ENCODE measurements around the gene PDLIM5. TPM values are rescaled to one million over a fixed set of nuclear protein-coding genes. Genes with fewer than 3 reads are reported as not detected.

The PDLIM5 gene
- total RNA-seq, 2 donors from 2014 or later = 598 to 841 TPM

GRCh38 chr4:94412019-94412657 lies 39.6 kb upstream of the PDLIM5 start:
- no peak overlapping the region for H3K4me3 ChIP-seq
- peaks cover 0 to 63% of the 10 kb centered on the region in 2 donors for H3K4me1 ChIP-seq
- H3K27me3 ChIP-seq = no peaks in the 10 kb centered on the region
- no peaks in the 10 kb centered on the region for H3K9me3 ChIP-seq
- H3K27ac ChIP-seq = peak overlapping the region; percentile 79 to 81
- DNase-seq (ENCODE audit: low spot score) = no peak
- no peaks in the 10 kb centered on the region for H3K36me3 ChIP-seq
- no peak for TF ChIP-seq CTCF (IDR thresholded peaks at IDR 0.05)

- Histone ChIP-seq H3K36me3 (no peaks in the 10 kb centered on the region), H3K4me3 (peak overlapping the region in 1 of 2 donors; percentile 14), H3K27me3 (no peaks in the 10 kb centered on the region), H3K4me1 (peaks cover 0 to 58% of the 10 kb centered on the region in 2 donors), H3K9me3 (no peaks in the 10 kb centered on the region), H3K27ac (peak overlapping the region; percentile 79 to 81)
- no peak for DNase-seq (ENCODE audit: low spot score)
- no peak for TF ChIP-seq CTCF (IDR thresholded peaks at IDR 0.05)
Observed at GRCh38 chr4:94412658-94413038, 39.1 kb upstream of the PDLIM5 start.

GRCh38 chr4:94413085-94413840 lies 38.5 kb upstream of the PDLIM5 start:
- DNase-seq (ENCODE audit: low spot score) = no peak
- Histone ChIP-seq H3K36me3 (no peaks in the 10 kb centered on the region), H3K4me1 (peaks cover 0 to 54% of the 10 kb centered on the region in 2 donors), H3K9me3 (no peaks in the 10 kb centered on the region), H3K4me3 (no peak overlapping the region), H3K27ac (peak overlapping the region; percentile 79 to 81), H3K27me3 (no peaks in the 10 kb centered on the region)
- TF ChIP-seq CTCF (IDR thresholded peaks at IDR 0.05) = no peak

GRCh38 chr4:94414907-94415306 lies 36.8 kb upstream of the PDLIM5 start:
- no peak for TF ChIP-seq CTCF (IDR thresholded peaks at IDR 0.05)
- Histone ChIP-seq H3K9me3 (no peaks in the 10 kb centered on the region), H3K27me3 (no peaks in the 10 kb centered on the region), H3K36me3 (no peaks in the 10 kb centered on the region), H3K4me1 (peaks cover 0 to 43% of the 10 kb centered on the region in 2 donors), H3K27ac (peak overlapping the region; percentile 79 to 81), H3K4me3 (no peak overlapping the region)
- no peak for DNase-seq (ENCODE audit: low spot score)

- H3K27me3 ChIP-seq = no peaks in the 10 kb centered on the region
- H3K4me1 ChIP-seq = peaks cover 0 to 38% of the 10 kb centered on the region in 2 donors
- TF ChIP-seq CTCF (IDR thresholded peaks at IDR 0.05) = no peak
- H3K36me3 ChIP-seq = no peaks in the 10 kb centered on the region
- H3K4me3 ChIP-seq = no peak overlapping the region
- no peak for DNase-seq (ENCODE audit: low spot score)
- H3K27ac ChIP-seq = peak overlapping the region in 1 of 2 donors; percentile 81
- H3K9me3 ChIP-seq = no peaks in the 10 kb centered on the region
Observed at GRCh38 chr4:94415448-94415847, 36.3 kb upstream of the PDLIM5 start.

Data from right atrium auricular region (tissue), 2 donors.